SU-DHL-6 (cell line): Measurements from ENCODE around the gene CDH13.

ENCODE experiments used
- CTCF ChIP-seq: fragments of 200-600 bp; sonication (generic); IDR thresholded peaks from one replicate; pipeline ENCODE4 v1.5.1; 2017; ENCODE audit warnings: antibody characterized with exemption, mild to moderate bottlenecking, low read length, moderate library complexity; ENCODE audit not compliant: insufficient read depth, poor library complexity, severe bottlenecking
- EZH2phosphoT487 ChIP-seq: fragments of 200-600 bp; sonication (generic), shearing (Covaris generic); conservative IDR thresholded peaks from 2 replicates; pipeline ENCODE4 v1.6.1; 2018; ENCODE audit warnings: mild to moderate bottlenecking, antibody characterized with exemption, low read length, moderate library complexity, mixed read lengths

DNA sequence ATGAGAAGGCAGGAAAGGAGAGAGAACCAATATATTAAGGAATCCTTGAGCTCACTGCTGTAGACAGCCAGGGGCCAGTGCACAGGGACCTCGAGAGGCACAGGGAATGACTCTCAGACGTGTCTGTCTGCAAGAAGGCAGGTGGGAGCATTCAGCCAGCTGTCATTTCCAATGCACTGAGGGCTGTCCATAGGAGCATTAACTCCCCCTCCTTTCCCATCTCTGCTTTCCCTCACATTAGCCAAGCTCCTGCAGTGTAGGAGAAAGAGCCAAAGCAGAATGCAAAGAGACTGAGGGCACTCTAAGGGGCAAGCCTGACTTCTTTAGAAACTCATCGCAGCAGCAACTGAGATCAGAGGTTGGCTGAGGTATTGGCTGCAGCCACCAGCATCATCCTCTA, 218.3 kb downstream of the CDH13 start:
- TF ChIP-seq CTCF (no peak), EZH2phosphoT487 (no peak)
